NCI-H82 treated with DMSO at 0.1 percent for 48 hours (cell line): ENCODE data around the gene PTPRN2.
"Not testable (repeated sequence)": the region's sequence is repeated elsewhere in the genome, so short reads cannot be mapped to it uniquely, and the experiment has no call there.

ENCODE experiments used
- DNase-seq: peaks from one replicate; lab custom pipeline; 2025; ENCODE audit not compliant: unreplicated experiment; lab: John Stamatoyannopoulos, UW

PTPRN2 gene

DNA sequence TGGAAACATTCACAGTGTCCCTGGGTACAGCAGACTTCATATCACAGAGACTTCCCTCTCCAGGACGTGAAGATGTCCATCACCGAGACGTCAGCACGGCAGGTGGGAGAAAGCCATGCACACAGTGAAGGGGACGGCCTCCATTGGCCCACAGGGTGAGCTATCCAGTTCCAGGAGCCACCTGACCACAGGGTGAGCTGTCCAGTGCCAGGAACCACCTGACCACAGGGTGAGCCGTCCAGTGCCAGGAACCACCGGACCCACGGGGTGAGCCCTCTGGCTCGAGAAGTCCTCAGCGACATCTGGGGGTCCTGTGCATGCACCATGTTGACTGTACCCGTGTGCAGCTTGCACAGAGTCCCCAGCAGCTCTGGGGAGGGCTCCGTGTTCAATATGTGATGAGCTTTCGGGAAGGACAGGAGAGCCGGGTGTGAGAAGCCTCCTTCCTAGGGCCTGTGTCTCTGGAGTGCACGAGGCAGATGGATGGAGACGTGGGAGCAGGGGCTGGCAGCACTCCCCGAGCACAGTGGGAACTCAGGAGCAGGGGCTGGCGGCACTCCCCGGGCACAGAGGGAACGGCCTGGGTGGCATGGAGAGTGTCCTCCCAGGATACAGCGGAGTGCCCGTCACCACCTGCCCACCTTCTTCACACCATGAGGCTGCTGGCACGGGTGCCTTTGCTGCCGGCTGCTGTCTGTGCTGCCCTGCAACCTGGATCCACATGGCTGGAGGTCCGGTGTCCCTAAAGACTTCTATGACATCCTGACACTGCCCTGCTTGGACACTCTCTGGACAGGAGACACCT is 634.6 kb downstream of the PTPRN2 start:
- no peak for DNase-seq

DNA sequence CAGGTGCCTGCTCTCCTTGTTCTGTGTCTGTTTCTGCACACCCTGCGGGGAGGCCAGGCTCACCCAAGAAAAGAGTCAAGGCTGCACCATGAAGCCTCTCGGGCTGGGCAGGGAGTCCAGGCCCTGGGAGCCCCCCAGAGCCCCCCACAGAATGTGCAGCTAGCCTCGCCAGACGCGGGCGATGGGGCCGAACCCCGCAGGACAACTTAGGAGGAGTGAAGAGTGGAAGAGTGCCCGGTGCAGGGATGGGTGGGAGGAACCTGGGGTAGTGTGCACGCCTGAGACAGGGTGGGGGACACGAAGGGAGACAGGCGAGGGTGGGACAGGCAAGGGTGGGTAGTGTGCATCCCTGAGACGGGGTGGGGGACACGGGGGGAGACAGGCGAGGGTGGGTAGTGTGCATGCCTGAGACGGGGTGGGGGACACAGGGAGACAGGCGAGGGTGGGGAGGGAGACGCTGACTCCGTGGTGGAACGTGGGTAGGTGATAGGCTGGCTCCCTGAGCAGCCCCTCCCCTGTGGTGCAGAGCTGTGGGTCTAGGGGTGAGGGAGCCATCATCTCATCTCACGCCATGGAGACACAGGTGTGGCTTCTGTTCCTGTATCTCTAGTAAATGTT is 635.5 kb downstream of the PTPRN2 start:
- DNase-seq, result no peak

DNA sequence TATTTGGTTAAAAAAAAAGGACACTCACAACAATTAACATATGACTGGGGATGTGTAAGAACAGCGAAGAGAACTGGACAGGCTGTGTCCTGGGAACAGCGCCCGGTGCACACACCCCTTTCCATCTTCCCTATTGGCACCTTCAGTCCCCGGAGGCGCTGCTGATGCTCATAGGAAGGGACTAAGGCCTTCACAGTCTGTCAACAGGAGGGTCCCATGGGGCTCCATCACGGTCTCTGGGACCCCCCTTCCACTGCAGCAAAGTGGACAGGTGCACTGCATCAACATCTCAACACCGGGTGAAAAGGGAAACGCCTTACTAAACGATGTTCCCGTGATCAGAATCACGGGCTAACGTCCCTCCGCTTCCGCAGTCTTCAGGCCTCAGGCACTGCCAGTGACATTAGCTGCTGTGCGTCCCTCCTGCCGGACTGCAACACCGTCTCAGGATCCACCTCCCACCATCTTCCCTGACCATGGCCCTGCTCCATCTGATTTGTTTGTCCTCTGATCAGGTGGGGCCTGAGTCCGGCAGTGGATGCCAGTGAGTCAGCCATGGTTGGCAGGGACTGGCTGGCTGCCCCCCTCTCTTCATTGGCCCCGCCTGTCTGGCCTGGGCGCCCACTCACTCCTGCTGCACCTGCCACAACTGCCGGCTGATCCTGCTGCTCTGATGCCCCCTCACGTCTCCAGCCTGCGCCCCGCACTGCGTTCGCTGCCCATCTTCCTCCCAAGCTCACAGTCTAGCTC is 636.1 kb downstream of the PTPRN2 start:
- DNase-seq, result no peak

DNA sequence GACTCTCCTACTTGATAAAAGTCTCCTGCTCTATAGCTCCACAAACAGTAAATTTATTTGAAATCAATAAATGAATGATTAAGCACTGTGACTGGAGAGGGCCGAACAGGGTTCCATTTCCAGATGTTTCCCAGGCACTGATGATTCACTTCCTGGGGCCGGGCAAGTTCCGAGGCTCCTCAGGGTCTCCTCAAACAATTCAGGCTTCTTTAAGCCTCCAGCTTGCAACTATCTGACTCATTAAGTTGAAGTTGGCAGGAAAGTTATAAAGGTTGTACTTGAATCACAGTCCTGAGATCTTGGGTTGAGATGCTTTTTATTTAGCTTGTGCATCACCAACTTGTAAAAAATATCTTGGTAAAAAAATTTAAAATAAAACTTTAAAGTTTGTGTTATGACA is 637.9 kb downstream of the PTPRN2 start:
- no peak for DNase-seq

DNA sequence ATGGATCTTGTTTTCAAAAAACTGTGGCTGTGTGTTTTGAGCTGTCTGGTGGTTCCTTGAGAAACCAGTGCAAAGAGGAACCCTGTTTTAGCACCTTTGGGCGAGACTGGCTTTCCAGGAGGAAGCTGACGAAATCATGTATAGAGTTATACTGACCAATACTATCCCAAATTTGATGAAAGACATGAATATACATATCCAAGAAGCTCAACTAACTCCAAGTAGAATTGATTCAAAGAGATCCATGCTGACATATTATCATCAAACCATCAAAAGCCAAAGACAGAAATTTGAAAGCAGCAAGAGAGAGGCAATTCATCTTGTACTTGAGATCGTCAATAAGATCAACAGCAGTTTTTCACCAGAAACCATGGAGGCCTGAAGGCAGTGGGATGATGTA is 640.1 kb downstream of the PTPRN2 start:
- no peak for DNase-seq

DNA sequence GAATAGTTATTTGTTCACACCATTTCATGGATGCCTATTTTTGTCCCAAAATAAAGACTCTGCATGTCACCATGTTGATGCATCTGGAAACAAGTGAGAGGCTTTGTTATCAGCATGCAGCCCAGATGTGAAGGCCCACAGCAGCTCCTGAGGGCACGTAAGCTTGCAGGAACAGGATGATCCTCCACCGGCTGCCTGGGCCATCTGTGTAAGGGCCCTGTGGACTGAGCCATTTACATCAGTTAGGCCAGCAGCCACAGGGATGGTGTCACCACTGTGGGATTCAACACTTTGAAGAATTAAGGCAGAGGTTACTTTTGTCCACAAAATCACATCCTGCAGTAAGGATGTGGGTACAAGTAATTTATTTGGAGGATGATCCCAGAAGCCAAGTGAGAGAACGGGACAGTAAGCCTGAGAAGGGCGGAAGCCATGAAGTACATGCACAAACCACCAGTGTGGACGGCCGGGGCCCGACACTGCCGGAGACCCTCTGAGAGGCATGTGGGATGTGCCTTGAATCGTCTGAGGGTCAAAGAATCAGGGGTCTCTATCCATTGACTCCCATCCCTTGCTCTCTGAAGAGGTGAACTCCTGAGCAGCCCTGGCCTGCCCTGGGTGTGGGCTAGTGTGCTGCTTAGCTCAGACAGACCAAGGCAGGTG is 641.1 kb downstream of the PTPRN2 start:
- DNase-seq, result no peak

DNA sequence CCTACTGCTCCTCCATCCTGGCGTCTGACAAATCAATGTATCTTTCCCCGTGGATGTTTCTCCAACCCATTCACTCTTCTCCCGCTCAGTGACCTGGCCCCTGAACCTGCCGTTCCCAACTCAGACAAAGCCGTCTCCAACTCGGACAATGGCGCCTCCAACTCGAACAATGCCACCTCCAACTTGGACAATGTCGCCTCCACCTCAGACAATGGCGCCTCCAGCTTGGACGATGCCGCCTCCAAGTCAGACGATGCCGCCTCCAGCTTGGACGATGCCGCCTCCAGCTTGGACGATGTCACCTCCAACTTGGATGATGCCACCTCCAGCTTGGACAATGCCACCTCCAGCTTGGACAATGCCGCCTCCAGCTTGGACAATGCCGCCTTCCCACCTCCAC is 642.2 kb downstream of the PTPRN2 start:
- DNase-seq, result no peak

DNA sequence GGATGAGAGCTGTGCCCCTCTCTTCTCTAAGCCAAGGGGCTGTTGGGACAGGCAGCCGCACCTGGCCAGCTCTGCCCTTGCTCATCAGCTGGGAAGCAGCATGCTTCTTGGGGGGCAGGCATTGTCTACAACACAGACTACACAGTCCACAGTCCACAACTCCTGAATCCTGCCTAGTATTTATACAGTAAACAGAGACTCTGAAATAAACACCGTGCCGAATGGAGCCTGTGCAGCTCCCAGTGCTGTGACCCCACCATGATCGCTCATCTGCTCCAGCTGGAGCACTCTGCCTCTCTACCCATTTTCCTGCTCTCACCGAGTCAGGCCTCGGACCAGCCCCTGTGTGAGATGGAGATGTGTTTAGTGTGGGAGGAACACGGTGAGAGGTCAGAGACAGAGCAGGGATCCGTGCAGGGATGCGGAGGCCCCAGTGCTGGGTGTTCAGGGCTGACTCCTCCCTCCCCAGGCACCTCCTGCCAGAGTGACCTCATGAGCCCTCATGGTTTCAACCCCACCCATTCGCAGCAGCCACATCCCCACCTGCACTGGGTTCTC is 642.8 kb downstream of the PTPRN2 start:
- no peak for DNase-seq

DNA sequence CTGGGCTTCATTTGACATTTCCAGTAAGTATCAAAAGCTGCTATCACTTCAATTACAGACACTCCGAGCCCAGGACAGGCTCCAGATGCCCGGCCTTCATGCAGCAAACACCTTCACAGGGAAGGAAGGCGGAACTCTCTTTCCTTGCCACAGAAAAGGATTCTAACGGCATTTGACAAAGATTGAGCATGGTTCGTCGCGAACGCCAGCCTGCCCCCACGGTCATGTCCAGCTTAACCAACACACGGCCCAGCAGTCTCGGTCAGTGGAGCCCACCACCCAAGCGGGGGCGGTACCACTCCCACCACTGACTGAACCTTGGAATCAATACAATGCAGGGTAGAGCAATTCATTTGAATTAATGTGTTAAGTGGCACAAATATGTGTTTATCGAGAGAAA is 643.6 kb downstream of the PTPRN2 start:
- no peak for DNase-seq

DNA sequence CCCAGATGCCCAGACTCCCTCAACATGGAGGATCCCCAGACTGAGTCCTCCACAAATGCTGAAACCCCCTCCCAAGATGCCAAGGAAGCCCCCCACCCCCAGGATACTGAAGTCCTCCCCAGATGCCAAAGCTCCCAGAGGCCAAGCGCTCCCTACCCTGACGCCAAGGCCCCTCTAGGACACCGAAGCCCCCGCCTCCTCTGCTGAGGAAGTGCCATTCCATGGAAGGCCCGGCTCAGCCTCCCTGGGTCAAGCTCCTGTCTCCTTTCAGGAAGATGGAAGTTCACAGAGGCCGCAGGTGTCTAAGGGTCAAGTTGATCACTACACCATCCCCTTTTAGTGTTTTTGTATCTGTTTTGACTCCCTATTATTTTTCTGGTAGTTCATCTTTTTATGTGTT is 644.1 kb downstream of the PTPRN2 start:
- no peak for DNase-seq

DNA sequence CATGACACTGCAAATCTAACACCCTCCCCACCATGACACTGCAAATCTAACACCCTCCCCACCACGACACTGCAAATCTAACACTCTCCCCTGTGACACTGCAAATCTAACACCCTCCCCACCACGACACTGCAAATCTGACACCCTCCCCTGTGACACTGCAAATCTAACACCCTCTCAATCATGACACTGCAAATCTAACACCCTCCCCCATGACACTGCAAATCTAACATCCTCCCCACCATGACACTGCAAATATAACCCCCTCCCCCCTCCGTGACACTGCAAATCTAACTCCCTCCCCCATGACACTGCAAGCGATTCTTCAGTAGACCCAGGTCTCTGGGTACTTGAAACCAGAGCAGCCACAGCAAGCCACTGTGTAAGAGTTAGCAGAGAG is 646.4 kb downstream of the PTPRN2 start:
- no peak for DNase-seq

DNA sequence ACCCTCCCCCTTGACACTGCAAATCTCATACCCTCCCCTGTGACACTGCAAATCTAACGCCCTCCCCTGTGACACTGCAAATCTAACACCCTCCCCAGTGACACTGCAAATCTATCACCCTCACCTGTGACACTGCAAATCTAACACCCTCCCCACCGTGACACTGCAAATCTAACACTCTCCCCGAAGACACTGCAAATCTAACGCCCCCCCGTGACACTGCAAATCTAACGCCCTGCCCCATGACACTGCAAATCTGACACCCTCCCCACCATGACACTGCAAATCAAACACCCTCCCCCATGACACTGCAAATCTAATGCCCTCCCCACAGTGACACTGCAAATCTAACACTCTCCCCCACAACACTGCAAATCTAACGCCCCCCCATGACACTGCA is 647.1 kb downstream of the PTPRN2 start:
- DNase-seq, result no peak

DNA sequence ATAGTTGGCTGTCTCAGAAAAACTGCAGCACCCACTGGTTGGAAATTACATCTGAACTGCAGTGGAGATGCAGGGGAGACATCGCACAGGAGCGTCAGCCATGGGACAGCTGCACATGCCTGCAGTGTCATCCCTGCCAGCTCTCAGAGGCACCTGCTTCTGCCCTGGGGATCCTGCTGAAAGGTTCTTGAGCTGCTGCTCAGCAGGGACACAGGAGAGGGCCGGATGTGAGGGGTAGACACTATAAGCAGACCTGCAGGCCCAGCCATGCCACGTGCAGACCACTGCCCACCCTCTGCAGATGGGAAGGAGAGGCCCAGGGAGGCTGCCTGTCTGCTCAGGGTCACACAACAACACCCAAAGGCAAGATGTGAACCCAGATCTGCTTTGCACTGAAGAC is 649.4 kb downstream of the PTPRN2 start:
- DNase-seq, result no peak

DNA sequence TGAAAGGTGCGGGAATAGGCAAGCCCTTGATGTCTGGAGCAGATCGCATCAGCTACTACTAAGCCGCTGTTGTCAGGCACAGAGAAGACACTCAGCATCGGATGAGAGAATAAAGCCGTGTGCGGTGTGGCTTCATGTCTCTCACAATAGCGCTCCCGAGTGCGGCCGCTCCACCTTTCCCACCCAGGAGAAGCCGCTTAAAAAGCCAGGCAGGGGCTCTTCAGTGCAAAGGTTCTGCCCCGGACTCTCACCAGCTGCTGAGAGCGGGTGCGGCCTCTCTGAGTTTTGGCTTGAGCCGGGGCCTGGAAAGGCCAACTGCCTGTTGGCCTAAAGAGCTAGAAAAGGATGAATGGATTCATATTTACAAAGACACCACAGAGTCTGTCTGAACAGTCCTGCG is 650.2 kb downstream of the PTPRN2 start:
- no peak for DNase-seq

DNA sequence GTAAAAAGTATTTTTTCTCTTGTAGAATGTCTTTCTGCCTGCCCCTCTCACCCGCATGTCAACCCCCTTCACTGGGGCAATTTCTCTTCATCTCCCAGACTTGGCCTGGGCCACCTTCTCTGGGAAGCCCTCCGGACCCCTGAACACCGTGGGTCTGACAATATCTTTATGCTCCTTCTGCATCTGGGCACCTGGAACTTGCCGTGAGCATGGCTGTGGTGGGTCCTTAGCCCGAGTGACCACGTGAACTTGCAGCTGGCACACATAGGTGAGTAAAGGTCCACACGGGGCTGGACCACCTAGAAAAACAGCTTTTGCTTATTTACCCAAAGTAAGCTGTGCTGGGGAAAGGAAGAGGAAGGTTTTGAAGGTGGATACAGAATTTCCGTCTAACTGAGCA is 650.6 kb downstream of the PTPRN2 start:
- no peak for DNase-seq

DNA sequence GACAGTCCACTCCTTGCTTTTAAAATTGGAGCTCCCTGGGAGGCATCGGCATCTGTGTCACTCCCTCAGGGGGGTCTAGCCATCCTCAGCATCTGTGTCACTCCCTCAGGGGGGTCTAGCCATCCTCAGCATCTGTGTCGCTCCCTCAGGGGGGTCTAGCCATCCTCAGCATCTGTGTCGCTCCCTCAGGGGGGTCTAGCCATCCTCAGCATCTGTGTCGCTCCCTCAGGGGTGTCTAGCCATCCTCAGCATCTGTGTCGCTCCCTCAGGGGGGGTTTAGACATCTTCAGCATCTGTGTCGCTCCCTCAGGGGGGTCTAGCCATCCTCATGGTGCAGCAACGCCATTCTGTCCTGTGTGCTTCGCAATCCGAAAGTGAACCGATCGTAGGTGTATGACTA is 651.9 kb downstream of the PTPRN2 start:
- DNase-seq, result not testable (repeated sequence)

DNA sequence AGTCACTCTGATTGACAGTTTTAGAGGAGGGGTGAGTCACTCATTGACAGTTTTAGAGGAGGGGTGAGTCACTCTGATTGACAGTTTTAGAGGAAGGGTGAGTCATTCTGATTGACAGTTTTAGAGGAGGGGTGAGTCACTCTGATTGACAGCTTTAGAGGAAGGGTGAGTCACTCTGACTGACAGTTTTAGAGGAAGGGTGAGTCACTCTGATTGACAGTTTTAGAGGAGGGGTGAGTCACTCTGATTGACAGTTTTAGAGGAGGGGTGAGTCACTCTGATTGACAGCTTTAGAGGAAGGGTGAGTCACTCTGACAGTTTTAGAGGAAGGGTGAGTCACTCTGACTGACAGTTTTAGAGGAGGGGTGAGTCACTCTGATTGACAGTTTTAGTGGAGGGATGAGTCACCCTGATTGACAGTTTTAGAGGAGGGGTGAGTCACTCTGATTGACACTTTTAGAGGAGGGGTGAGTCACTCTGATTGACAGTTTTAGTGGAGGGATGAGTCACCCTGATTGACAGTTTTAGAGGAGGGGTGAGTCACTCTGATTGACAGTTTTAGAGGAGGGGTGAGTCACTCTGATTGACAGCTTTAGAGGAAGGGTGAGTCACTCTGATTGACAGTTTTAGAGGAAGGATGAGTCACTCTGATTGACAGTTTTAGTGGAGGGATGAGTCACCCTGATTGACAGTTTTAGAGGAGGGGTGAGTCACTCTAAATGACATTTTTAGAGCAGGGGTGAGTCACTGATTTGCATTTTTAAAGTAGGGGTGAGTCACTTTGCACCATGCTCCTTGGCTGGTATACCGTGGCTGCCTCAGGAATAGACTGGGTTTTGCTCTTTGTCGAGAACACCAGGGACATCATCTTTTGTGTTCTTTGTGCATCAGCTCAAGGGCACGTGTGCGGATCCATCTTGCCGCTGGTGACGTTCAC is 654.1 kb downstream of the PTPRN2 start:
- DNase-seq, result not testable (repeated sequence)

DNA sequence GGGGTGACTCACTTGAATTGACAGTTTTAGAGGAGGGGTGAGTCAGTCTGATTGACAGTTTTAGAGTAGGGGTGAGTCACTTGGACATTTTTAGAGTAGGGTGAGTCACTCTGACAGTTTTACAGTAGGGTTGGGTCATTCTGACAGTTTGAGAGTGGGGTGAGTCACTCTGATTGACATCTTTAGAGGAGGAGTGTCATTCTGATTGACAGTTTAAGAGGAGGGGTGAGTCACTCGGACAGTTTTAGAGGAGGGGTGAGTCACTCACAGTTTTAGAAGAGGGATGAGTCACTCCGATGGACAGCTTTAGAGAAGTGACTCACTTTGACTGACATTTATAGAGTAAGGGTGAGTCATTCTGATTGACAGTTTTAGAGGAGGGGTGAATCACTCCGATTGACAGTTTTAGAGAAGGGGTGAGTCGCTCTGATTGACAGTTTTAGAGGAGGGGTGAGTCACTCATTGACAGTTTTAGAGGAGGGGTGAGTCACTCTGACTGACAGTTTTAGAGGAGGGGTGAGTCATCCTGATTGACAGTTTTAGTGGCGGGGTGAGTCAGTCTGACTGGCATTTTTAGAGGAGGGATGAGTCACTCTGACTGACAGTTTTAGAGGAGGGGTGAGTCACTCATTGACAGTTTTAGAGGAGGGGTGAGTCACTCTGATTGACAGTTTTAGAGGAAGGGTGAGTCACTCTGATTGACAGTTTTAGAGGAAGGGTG is 655.0 kb downstream of the PTPRN2 start:
- DNase-seq, result no peak

DNA sequence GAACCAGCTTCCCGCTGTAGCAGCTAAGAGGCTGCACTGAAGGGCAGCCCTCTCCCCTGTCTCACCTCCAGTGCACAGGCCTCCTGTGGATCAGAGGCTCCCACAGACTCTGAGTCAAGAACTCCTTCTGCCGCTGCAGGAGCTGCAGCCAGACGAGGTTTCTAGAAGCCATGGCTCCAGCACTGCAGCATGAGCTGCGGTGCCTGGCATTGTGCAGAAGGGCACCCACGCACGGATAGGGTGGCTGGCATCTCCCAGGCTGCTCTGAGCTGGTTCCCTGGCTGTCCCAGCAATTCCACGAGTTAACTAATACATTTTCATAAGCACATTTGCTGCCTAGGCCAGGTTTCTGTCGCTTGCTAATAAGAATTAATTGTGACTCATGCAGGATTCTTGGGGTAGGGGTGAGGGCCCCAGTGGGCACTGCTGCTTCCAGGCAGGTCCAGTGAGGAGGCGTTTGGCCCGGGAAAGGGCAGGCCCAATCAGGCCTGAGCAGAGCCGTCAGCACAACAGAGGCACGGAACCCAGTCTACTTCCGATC is 656.6 kb downstream of the PTPRN2 start:
- no peak for DNase-seq
